Adrenal gland (tissue), 5 donors: ENCODE data around the gene MTHFD2L.

Experiments
- POLR2A ChIP-seq, 2 donors: fragments of 450-650 bp; IDR thresholded peaks; one replicate each; pipeline ENCODE4 v1.6.1; 2017; ENCODE audit warnings: antibody characterized with exemption in 2 of 2, mild to moderate bottlenecking in 2 of 2, moderate library complexity in 1 of 2
- TF ChIP-seq, protein P1 (sequence below), 6 experiments: fragments of 450-650 bp in 4 of 6; fragments of 200-600 bp in 2 of 6; sonication (generic) in 1 of 6; IDR thresholded peaks; 1 replicate in 5 of 6; 2 replicates in 1 of 6; pipeline versions ENCODE4 v1.5.1 to v1.8.0; 2016 to 2021; ENCODE audit warnings: antibody characterized with exemption in 6 of 6, mild to moderate bottlenecking in 2 of 6, moderate library complexity in 1 of 6
- donor health status: DM: no; HTN: no; CAD: no.

DNA sequence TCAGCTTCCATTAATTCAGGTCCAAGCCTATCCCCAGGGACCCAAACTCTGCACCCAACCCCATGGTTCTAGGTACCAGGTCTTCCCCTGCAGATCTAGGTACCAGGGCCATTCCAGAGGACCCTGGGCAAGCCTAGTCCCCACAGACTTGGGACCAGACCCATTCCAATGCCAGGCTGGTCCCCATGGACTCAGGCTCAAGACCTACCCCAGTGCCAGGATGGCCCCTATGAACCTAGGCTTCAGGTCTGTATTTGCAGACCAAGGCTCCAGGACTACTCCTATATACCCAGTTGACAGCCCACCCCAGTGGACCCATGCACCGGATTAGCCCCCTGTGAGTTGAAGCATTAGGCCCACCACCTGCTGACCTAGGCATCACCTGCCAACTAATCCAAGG is 8.9 kb downstream of the MTHFD2L start:
- TF ChIP-seq, protein P1, sequence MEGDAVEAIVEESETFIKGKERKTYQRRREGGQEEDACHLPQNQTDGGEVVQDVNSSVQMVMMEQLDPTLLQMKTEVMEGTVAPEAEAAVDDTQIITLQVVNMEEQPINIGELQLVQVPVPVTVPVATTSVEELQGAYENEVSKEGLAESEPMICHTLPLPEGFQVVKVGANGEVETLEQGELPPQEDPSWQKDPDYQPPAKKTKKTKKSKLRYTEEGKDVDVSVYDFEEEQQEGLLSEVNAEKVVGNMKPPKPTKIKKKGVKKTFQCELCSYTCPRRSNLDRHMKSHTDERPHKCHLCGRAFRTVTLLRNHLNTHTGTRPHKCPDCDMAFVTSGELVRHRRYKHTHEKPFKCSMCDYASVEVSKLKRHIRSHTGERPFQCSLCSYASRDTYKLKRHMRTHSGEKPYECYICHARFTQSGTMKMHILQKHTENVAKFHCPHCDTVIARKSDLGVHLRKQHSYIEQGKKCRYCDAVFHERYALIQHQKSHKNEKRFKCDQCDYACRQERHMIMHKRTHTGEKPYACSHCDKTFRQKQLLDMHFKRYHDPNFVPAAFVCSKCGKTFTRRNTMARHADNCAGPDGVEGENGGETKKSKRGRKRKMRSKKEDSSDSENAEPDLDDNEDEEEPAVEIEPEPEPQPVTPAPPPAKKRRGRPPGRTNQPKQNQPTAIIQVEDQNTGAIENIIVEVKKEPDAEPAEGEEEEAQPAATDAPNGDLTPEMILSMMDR (IDR thresholded peaks at IDR 0.05): no peak
- no peak for TF ChIP-seq POLR2A (IDR thresholded peaks at IDR 0.05)
